Stimulated activated CD4-positive, alpha-beta T cell treated with anti-CD3 and anti-CD28 coated beads, TNF-alpha, amount 100 ng/mL, for 24 hours (primary cell): Measurements from ENCODE around the gene RUNDC1.
A peak's percentile ranks its signal among the peaks of the same experiment; 100 is the strongest.
"Not testable (repeated sequence)": the region's sequence is repeated elsewhere in the genome, so short reads cannot be mapped to it uniquely, and the experiment has no call there.

ENCODE experiments used
- DNase-seq, 3 experiments: peaks; one replicate each; pipeline ENCODE4 v3.0.0-alpha.2; 2020; ENCODE audit warnings: low read depth in 3 of 3

The RUNDC1 gene

DNA sequence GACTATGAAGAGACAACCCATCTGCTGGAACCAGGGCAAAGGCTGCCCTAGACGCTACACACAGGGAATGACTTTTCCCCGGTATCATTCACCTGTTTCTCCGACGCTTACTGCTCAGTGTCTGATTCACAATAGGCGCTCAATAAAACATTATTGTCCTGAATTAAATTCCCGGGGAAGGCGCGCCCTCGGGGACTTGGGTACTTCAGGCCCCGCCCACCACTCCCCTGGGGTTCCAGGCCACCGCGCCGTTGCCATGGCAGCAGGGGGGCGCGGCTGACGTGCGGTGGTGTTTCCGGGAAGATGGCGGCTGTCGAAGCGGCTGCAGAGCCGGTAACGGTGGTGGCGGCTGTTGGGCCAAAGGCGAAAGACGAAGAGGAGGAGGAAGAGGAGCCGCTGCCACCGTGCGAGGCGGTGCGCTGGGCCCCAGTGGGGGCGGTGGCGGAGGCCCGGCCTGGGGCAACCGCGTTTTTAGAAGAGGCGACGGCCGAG, at the start of gene RUNDC1:
Gene RUNDC1, plus strand, starts transcription at position 292 of the 492 bp plus-strand sequence. Its CDS starts 12 bp downstream, at position 304.
- DNase-seq = peak; percentile 85 to 93 (median 88)

GRCh38 chr17:42937712-42938596, 42.4 kb upstream of the RUNDC1 start:
- DNase-seq = no peak

DNA sequence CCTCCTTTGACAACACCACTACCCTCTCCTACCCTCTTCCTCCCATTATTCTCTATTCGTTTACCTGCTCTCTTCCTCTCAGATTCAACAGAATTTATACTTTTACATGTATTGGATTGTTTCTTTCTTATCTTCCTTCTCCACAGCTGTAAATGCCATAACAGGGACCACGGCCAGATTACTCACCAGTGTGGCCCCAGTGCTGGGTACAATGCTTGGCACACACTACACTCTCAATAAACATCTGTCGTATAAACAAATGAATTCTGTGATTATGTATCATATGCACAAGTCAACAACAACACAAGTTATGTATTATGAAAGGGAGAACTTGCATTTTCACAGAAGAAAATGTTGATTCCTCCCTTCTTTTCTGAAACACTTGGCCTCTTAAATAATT, 36.2 kb upstream of the RUNDC1 start:
- DNase-seq = no peak

DNA sequence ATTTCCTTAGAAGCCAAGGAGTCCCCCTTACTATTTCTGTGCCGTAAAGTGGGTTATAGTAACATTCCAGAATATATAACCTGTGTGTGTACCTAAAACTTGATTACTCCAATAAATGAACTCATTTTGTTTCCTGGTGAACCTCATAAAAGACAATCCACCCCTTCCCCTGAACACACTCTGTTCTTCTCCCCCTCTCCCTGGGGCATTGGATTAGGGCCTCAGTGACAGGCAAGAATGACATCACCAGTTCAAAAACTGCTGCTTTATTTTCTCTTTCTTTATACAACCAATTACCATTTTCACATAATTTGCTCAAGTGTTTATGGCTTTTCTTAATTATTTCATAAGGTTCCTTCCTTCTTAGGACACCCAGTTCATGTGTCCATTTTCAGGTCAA, 33.6 kb upstream of the RUNDC1 start:
- no peak for DNase-seq

GRCh38 chr17:42950044-42950783, 30.2 kb upstream of the RUNDC1 start:
- no peak for DNase-seq

DNA sequence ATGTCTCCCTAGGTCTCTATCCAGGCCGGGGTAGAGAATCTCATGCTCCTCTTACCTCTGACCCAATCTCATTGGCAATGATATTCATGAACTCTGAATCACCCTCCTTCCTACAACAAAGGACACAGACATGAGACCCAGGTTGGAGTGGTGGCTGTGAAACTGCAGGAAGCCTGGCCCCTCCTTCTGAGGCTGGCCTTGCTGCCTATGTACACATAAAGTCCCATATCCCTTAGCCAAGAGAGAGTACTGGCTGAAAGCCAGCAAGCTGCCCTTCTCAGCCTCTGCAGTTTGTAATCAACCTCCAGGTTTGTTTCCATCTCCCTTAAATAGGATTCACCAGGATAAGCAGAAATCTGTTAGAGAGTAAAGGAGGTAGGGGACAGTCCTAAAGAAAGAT, 26.7 kb upstream of the RUNDC1 start:
- no peak for DNase-seq

GRCh38 chr17:42964161-42964932, 16.0 kb upstream of the RUNDC1 start, which contains the start of gene AARSD1:
Gene AARSD1 (minus strand): TSS chr17:42964454. CDS start chr17:42964440, 14 bp downstream.
- peak; percentile 76 to 91 (median 85) for DNase-seq

DNA sequence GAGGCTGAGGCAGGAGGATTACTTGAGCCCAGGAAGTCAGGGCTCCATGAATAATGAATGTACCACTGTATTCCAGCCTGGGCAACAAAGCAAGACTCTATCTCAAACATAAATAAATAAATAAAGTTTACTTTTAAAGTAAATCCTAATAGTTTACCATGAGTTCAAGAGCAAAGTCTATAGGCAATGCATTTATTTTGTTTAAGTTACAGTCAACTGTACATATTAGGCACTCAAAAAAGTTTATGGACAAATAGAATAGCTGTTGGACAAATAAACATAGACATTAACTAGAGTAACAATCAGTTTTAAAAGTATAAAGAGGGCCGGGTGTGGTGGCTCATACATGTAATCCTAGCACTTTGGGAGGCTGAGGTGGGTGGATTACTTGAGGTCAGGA, 12.4 kb upstream of the RUNDC1 start:
- DNase-seq = no peak

- DNase-seq = no peak
Measured at GRCh38 chr17:42969001-42969581, 11.3 kb upstream of the RUNDC1 start.

DNA sequence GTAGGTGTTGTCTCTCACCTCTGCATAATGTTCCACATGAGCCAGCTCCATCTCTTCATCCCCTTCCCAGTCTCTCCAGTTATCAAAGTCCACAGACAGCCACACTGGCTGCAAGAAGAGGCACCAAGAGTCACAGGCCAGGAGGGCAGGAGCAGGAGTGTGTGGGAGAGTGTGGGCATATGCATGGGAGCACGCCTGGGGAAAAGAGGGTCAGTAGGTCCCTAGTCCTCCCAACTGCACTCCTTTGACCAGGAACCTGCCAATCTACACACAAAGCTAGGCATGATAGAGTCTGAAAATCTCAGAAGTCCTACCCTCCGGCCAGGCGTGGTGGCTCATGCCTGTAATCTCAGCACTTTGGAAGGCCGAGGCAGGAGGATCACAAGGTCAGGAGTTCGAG, 8.8 kb upstream of the RUNDC1 start:
- no peak for DNase-seq

- DNase-seq = not testable (repeated sequence)
Measured at GRCh38 chr17:42973323-42973722, 7.0 kb upstream of the RUNDC1 start.

DNA sequence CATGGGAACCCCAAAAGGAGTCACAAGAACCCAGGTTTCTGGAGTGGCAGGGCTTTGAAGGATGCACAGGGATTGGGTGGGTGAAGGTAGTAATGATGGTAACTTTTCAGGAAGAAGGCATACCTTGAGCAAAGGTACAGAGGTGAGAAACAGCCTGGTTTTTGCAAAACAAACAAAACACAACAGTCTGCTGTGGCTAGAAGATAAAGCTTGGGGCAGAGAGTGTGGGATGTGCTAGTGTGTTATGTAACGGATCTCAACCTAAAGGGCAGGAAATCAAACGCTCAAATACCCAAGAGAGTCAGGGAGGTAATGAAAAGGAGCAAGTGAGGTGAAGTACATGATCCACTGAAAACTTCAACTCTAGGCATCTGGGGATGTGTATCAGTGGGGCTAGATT, 5.1 kb upstream of the RUNDC1 start:
- DNase-seq = no peak

- not testable (repeated sequence) for DNase-seq
Measured at GRCh38 chr17:42975701-42976100, 4.7 kb upstream of the RUNDC1 start.

DNA sequence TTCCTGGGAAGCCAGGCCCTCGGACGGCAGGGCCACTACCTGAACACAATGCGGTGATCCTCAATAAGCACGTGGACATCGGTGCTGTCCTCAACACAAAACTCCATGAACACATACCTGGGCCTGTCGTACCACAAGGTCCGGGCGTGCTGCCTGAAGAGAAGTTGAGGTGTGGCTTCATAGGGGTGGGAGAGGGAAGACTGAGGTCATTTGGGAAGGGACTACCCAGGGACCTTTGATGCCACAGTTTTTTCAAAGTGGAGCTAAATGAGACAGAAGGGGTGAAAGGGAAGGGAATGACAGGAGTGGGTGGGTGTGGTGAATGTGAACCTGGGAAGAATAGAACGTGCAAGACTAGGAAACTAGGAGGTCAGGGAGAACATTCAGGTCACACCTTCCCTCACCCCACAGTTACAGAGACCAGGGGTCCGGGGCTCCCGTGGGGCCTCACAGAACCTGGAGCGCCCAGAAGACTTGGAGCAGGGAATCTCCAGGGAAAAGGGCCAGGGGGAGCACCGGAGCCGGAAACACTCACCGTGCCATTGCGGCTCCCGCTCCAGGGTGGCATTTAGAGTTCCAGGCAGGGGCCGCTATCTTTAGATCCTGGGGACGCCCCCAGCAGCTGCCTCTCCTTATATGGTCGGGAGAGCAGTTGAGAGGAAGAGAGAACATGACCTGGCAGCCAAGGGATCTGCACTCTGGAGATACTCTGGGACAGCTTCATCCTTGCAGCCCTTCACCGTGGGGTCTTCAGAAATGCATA, 673 bp upstream of the RUNDC1 start, which contains the start of gene PTGES3L:
Gene PTGES3L, minus strand, starts transcription at position 570 of the 763 bp plus-strand sequence. Its CDS starts 27 bp downstream, at position 543.
- DNase-seq = peak in 1 of 3 experiments; percentile 35

DNA sequence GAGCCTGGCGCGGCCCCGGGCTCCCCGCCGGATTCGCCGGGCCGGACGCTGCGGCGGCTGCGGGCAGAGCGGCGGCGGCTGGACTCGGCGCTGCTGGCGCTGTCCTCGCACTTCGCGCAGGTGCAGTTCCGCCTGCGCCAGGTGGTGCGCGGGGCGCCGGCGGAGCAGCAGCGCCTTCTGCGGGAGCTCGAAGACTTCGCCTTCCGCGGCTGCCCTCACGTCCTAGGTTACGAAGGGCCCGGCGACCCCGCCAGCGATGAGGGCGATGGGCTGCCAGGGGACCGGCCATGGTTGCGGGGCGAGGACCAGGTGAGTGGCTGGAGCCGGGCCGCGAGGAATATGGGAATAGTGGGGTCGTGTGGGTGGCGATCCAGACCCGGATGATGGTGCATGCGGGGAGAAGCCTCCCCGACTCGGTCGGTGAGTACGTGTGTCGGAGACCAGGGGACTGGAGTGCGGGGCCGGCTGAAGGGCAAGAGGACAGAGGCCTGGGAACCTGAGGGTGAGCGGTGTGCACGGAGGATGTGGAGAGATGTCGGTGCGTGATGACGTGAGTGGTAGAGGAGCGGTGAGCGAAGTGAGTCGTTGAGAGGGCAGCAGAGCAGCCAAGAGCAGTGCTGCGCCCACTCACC, 517 bp downstream of the RUNDC1 start:
- peak; percentile 46 to 74 (median 52) for DNase-seq

- DNase-seq = no peak
Measured at GRCh38 chr17:42982266-42982665, 1.9 kb downstream of the RUNDC1 start.

GRCh38 chr17:42985225-42985624, 4.9 kb downstream of the RUNDC1 start:
- no peak for DNase-seq

- no peak for DNase-seq
Measured at GRCh38 chr17:42989141-42989540, 8.8 kb downstream of the RUNDC1 start.

GRCh38 chr17:42989726-42990652, 9.6 kb downstream of the RUNDC1 start:
- no peak for DNase-seq
